K562 (cell line): ENCODE data around the gene SH2D4B. TPM values are rescaled to one million over a fixed set of nuclear protein-coding genes. Genes with fewer than 3 reads are reported as not detected.

Source experiments
- ATAC-seq: fragments of 200-7000 bp; cut with Tn5 transposase; 3 replicates; pipeline ENCODE4 v1.9.1; 2020; ENCODE audit warnings: moderate library complexity
- BruUV-seq: library from RNA; stranded (reverse); fragments of 400-500 nt; replicated peaks from 2 replicates; lab custom pipeline; 2021; lab: Mats Ljungman, UMichigan
- CTCF ChIA-PET: fragments of 300-600 bp; formaldehyde crosslinking; extraction: SDS; loops from one replicate; lab custom pipeline; 2021; ENCODE audit warnings: low intra/inter-chr PET ratio; lab: Yijun Ruan, JAX
- POLR2A ChIA-PET: fragments of 300-600, 350-650 bp; sonication (Branson Sonifier 250); formaldehyde crosslinking; extraction: SDS; loops from one replicate; lab custom pipeline; 2021; ENCODE audit warnings: antibody characterized with exemption, inconsistent platforms; lab: Yijun Ruan, JAX
- DNase-seq, 4 experiments: peaks; one replicate each; pipeline versions ENCODE4 v3.0.0 to v3.0.0-alpha.2; 2011 to 2018; ENCODE audit warnings: low spot score in 3 of 4, mixed read lengths in 3 of 4; ENCODE audit errors: extremely low read depth in 1 of 4
- FAIRE-seq: peaks from 2 replicates; lab custom pipeline; 2011; peaks lifted over from hg19 to GRCh38; lab: Jason Lieb, UNC
- H2AFZ ChIP-seq: 2 replicates; pipeline ENCODE4 v1.6.0; 2011; ENCODE audit warnings: low read depth, low read length, control low read depth, inconsistent platforms
- H3K27ac ChIP-seq: fragments of 200-600 bp; 3 replicates; pipeline ENCODE4 v1.8.0; 2011; ENCODE audit warnings: low read depth, mild to moderate bottlenecking, control low read depth, inconsistent platforms, low read length, moderate library complexity, mixed read lengths; ENCODE audit errors: extremely low read depth
- H3K27me3 ChIP-seq, 2 experiments: fragments of 300-600 bp in 1 of 2; 2 replicates in 1 of 2; 3 replicates in 1 of 2; pipeline versions ENCODE4 v1.6.0 to v1.8.0; 2011; ENCODE audit warnings: inconsistent platforms in 2 of 2, low read length in 2 of 2, mild to moderate bottlenecking in 1 of 2, mixed read lengths in 1 of 2, moderate library complexity in 1 of 2; ENCODE audit not compliant: control insufficient read depth in 2 of 2, insufficient read depth in 2 of 2
- H3K36me3 ChIP-seq: fragments of 300-600 bp; 3 replicates; pipeline ENCODE4 v1.8.0; 2011; ENCODE audit warnings: mild to moderate bottlenecking, low read length, inconsistent platforms; ENCODE audit not compliant: control insufficient read depth, insufficient read depth
- H3K4me1 ChIP-seq, 2 experiments: fragments of 200-600 bp in 1 of 2; replicated peaks in 1 of 2; 2 replicates in 1 of 2; 3 replicates in 1 of 2; pipeline versions ENCODE4 v1.5.1 to v1.8.0; 2011; ENCODE audit warnings: inconsistent platforms in 2 of 2, low read length in 2 of 2, mild to moderate bottlenecking in 1 of 2, mixed read lengths in 1 of 2, moderate library complexity in 1 of 2; ENCODE audit not compliant: control insufficient read depth in 2 of 2, insufficient read depth in 2 of 2
- H3K4me2 ChIP-seq: 2 replicates; pipeline ENCODE4 v1.6.1; 2011; ENCODE audit warnings: low read length, control low read depth, inconsistent platforms, mixed read lengths; ENCODE audit not compliant: insufficient read depth
- H3K4me3 ChIP-seq: fragments of 200-600 bp; sonication (generic), shearing (Covaris generic); 2 replicates; pipeline ENCODE4 v1.5.1; 2016; ENCODE audit warnings: control low read depth, inconsistent platforms
- H3K79me2 ChIP-seq: fragments of 200-600 bp; 3 replicates; pipeline ENCODE4 v1.8.0; 2011; ENCODE audit warnings: low read length, inconsistent platforms; ENCODE audit not compliant: control insufficient read depth, insufficient read depth
- H3K9ac ChIP-seq, 2 experiments: 2 replicates each; pipeline versions ENCODE4 v1.6.0 to v1.6.1; 2011; ENCODE audit warnings: low read depth in 2 of 2, low read length in 2 of 2, control low read depth in 1 of 2, inconsistent platforms in 1 of 2, mild to moderate bottlenecking in 1 of 2, mixed read lengths in 1 of 2; ENCODE audit not compliant: insufficient read depth in 1 of 2
- H3K9me1 ChIP-seq: one replicate; pipeline ENCODE4 v1.6.0; 2011; ENCODE audit warnings: inconsistent platforms, mild to moderate bottlenecking, low read length, moderate library complexity; ENCODE audit not compliant: control insufficient read depth, insufficient read depth
- H3K9me3 ChIP-seq: replicated peaks from 2 replicates; pipeline ENCODE4 v1.5.1; 2011; ENCODE audit warnings: low read depth, low read length, inconsistent platforms; ENCODE audit not compliant: control insufficient read depth, insufficient read depth
- H4K20me1 ChIP-seq: replicated peaks from 2 replicates; pipeline ENCODE4 v1.6.1; 2011; ENCODE audit warnings: low read length, inconsistent platforms, mixed read lengths; ENCODE audit not compliant: control insufficient read depth, insufficient read depth
- ARNT ChIP-seq, 2 experiments: fragments of 450-650 bp; IDR thresholded peaks; 2 replicates each; pipeline ENCODE4 v1.6.1; 2016; ENCODE audit warnings: mild to moderate bottlenecking in 1 of 2
- BCOR ChIP-seq: fragments of 450-650 bp; IDR thresholded peaks from 2 replicates; pipeline ENCODE4 v1.6.1; 2016
- EWSR1 ChIP-seq: fragments of 450-650 bp; IDR thresholded peaks from 2 replicates; pipeline ENCODE4 v1.6.1; 2018; ENCODE audit warnings: borderline replicate concordance, mild to moderate bottlenecking, low read depth, moderate library complexity; ENCODE audit not compliant: partially characterized antibody
- EZH2 ChIP-seq: IDR thresholded peaks from 2 replicates; pipeline ENCODE4 v1.6.1; 2012; ENCODE audit warnings: low read depth, mild to moderate bottlenecking, inconsistent platforms, low read length, borderline replicate concordance
- GABPA ChIP-seq: fragments of 200-800 bp; sonication (Bioruptor generic); conservative IDR thresholded peaks from 2 replicates; pipeline ENCODE4 v1.6.1; 2016; ENCODE audit warnings: low read depth, missing genetic modification characterization, missing compliant biosample characterization
- HLTF ChIP-seq: fragments of 450-650 bp; IDR thresholded peaks from 2 replicates; pipeline ENCODE4 v1.6.1; 2016
- TCF7 ChIP-seq: sonication (generic); IDR thresholded peaks from 2 replicates; pipeline ENCODE4 v1.6.1; 2016; ENCODE audit warnings: antibody characterized with exemption, borderline replicate concordance
- ZNF184 ChIP-seq: sonication (generic); formaldehyde crosslinking; IDR thresholded peaks from 2 replicates; pipeline ENCODE4 v1.5.0; 2020; ENCODE audit warnings: missing genetic modification reagents
- WGBS: fragments of 100-300 bp; shearing (Covaris generic); methylation state at CpG from one replicate; pipeline ENCODE4 v1.1.6; 2016; ENCODE audit warnings: low coverage, mixed read lengths; ENCODE audit not compliant: insufficient coverage; ENCODE audit errors: missing lambda C conversion rate; 5-methylcytosine and 5-hydroxymethylcytosine counted together
- in situ Hi-C: fragments of 300-500 bp; cut with MboI; formaldehyde crosslinking; loops from 4 replicates; pipeline ENCODE4 v1.15.0; 2018; ENCODE audit warnings: inconsistent platforms, mixed read lengths
- intact Hi-C: fragments of 100-400 bp; cut with micrococcal nuclease; formaldehyde crosslinking; loops from 2 replicates; pipeline ENCODE4 v1.14.2; 2022
- polyA plus RNA-seq, 8 experiments: library from polyadenylated mRNA; depleted of rRNA in 4 of 8; stranded (reverse) in 5 of 8; unstranded in 3 of 8; fragments of >200 nt; fragmentation: Nextera tagmentation in 2 of 8; fragmentation: Illumina TruSeq in 1 of 8; extraction: Ambion mirVana in 2 of 8; extraction: Trizol in 1 of 8; gene quantifications; 2 replicates each; pipeline versions ENCODE4 v1.2.1 to v1.2.3, GENCODE V29; 2011 to 2014; ENCODE audit warnings: inconsistent platforms in 1 of 8, missing spikeins in 1 of 8
- total RNA-seq, 7 experiments: library from RNA; depleted of rRNA in 6 of 7; stranded (reverse); fragments of >200 nt in 6 of 7; fragmentation: Illumina TruSeq in 2 of 7; extraction: Trizol in 2 of 7; gene quantifications; 2 replicates each; pipeline versions ENCODE4 v1.2.1 to v1.2.3, GENCODE V29; 2011 to 2021; ENCODE audit warnings: low replicate concordance in 1 of 7
- TF ChIP-seq, protein P1 (sequence below): conservative IDR thresholded peaks from 2 replicates; pipeline ENCODE4 v1.6.1; 2011; ENCODE audit warnings: low read depth, mild to moderate bottlenecking, low read length; ENCODE audit not compliant: control insufficient read depth
- TF ChIP-seq, protein P2 (sequence below): fragments of 450-650 bp; IDR thresholded peaks from 2 replicates; pipeline ENCODE4 v1.7.1; 2018; ENCODE audit warnings: mild to moderate bottlenecking, low read depth; ENCODE audit not compliant: partially characterized antibody
- TF ChIP-seq, protein P3 (sequence below): fragments of 250-450 bp; sonication (Bioruptor Pico); IDR thresholded peaks from 2 replicates; pipeline ENCODE4 v1.4.0; 2020; ENCODE audit warnings: mild to moderate bottlenecking, moderate library complexity
- TF ChIP-seq, protein P4 (sequence below), 2 experiments: fragments of 450-650 bp; IDR thresholded peaks; 2 replicates each; pipeline ENCODE4 v1.6.1; 2016

SH2D4B gene
- total and polyA plus RNA-seq, 9 of the 15 experiments (the other 6 are each of a cell fraction or from before 2014, with no cell fraction given): 0.03 to 0.14 (median 0.04) TPM; not detected in 4

DNA sequence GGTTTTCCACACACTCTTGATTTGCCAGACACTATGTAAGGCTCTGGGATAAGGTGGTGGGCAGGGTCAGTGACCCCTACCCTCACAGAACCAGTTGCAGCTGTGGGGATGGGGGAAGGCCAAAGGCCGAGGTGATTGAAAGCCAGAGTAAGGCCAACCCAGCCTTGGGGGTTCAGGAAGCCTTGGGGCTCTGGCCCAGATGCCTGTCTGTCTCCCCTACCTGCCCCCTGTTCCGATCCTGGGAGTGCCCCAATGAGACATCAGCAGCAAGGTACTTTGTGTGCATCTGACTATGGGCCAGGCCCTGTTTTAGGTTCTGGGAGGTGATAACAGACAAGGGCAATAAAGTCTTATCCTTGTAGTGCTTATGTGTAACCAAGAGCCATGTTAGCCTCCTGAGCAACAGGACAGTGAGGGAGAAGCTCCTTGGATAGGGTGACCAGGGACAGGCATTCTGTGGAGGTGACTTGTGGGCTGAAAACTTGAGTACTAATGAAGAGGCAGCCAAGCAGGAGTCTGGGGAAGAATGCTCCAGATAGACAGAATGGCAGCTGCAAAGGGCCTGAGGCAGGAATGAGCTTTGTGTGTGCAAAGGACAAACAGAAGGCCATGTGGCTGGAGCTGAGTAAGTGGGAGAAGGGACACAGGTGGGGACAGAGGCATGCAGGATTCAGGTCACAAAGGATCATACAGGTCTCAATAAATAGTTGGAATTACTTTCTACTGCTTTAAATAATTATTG lies 48.2 kb upstream of the SH2D4B start:
- Histone ChIP-seq H3K9ac (no peak overlapping the region), H3K9me3 (no peaks in the 10 kb centered on the region), H3K79me2 (peaks cover 96% of the 10 kb centered on the region), H3K4me3 (no peak overlapping the region), H3K36me3 (peaks cover 69% of the 10 kb centered on the region), H3K4me2 (no peak overlapping the region), H2AFZ (no peak overlapping the region), H4K20me1 (0 out of 2 replicates have a peak, but pooled peaks cover 5% of the 10 kb centered on the region), H3K27ac (no peak overlapping the region), H3K4me1 (peaks cover 43 to 53% of the 10 kb centered on the region in 2 experiments), H3K9me1 (peaks cover 9% of the 10 kb centered on the region), H3K27me3 (no peaks in the 10 kb centered on the region)
- ATAC-seq (no peak), FAIRE-seq (no peak), DNase-seq (no peak)
- BruUV-seq: no TSS peak
- 100% methylated on average over 2 of the region's 2 CpGs for WGBS
- POLR2A ChIA-PET: interaction anchor here (1.0 to 1.2 kb wide), 2 partner anchors 8 to 11 kb away, joined by 3 read pairs; no protein-coding TSS in a partner anchor
- intact Hi-C loops (no loop called here), in situ Hi-C loops (no loop called here)
- TF ChIP-seq, protein P1, sequence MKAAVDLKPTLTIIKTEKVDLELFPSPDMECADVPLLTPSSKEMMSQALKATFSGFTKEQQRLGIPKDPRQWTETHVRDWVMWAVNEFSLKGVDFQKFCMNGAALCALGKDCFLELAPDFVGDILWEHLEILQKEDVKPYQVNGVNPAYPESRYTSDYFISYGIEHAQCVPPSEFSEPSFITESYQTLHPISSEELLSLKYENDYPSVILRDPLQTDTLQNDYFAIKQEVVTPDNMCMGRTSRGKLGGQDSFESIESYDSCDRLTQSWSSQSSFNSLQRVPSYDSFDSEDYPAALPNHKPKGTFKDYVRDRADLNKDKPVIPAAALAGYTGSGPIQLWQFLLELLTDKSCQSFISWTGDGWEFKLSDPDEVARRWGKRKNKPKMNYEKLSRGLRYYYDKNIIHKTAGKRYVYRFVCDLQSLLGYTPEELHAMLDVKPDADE: no peak
- TF ChIP-seq EZH2: no peak
- TF ChIP-seq, protein P2, sequence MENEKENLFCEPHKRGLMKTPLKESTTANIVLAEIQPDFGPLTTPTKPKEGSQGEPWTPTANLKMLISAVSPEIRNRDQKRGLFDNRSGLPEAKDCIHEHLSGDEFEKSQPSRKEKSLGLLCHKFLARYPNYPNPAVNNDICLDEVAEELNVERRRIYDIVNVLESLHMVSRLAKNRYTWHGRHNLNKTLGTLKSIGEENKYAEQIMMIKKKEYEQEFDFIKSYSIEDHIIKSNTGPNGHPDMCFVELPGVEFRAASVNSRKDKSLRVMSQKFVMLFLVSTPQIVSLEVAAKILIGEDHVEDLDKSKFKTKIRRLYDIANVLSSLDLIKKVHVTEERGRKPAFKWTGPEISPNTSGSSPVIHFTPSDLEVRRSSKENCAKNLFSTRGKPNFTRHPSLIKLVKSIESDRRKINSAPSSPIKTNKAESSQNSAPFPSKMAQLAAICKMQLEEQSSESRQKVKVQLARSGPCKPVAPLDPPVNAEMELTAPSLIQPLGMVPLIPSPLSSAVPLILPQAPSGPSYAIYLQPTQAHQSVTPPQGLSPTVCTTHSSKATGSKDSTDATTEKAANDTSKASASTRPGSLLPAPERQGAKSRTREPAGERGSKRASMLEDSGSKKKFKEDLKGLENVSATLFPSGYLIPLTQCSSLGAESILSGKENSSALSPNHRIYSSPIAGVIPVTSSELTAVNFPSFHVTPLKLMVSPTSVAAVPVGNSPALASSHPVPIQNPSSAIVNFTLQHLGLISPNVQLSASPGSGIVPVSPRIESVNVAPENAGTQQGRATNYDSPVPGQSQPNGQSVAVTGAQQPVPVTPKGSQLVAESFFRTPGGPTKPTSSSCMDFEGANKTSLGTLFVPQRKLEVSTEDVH: no peak
- no peak for TF ChIP-seq BCOR
- TF ChIP-seq TCF7: no peak
- TF ChIP-seq ARNT (IDR thresholded peaks at IDR 0.05): no peak
- TF ChIP-seq, protein P3, sequence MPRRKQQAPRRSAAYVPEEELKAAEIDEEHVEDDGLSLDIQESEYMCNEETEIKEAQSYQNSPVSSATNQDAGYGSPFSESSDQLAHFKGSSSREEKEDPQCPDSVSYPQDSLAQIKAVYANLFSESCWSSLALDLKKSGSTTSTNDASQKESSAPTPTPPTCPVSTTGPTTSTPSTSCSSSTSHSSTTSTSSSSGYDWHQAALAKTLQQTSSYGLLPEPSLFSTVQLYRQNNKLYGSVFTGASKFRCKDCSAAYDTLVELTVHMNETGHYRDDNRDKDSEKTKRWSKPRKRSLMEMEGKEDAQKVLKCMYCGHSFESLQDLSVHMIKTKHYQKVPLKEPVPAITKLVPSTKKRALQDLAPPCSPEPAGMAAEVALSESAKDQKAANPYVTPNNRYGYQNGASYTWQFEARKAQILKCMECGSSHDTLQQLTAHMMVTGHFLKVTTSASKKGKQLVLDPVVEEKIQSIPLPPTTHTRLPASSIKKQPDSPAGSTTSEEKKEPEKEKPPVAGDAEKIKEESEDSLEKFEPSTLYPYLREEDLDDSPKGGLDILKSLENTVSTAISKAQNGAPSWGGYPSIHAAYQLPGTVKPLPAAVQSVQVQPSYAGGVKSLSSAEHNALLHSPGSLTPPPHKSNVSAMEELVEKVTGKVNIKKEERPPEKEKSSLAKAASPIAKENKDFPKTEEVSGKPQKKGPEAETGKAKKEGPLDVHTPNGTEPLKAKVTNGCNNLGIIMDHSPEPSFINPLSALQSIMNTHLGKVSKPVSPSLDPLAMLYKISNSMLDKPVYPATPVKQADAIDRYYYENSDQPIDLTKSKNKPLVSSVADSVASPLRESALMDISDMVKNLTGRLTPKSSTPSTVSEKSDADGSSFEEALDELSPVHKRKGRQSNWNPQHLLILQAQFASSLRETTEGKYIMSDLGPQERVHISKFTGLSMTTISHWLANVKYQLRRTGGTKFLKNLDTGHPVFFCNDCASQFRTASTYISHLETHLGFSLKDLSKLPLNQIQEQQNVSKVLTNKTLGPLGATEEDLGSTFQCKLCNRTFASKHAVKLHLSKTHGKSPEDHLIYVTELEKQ (CRISPR knock-in tag): no peak
- TF ChIP-seq, protein P4, sequence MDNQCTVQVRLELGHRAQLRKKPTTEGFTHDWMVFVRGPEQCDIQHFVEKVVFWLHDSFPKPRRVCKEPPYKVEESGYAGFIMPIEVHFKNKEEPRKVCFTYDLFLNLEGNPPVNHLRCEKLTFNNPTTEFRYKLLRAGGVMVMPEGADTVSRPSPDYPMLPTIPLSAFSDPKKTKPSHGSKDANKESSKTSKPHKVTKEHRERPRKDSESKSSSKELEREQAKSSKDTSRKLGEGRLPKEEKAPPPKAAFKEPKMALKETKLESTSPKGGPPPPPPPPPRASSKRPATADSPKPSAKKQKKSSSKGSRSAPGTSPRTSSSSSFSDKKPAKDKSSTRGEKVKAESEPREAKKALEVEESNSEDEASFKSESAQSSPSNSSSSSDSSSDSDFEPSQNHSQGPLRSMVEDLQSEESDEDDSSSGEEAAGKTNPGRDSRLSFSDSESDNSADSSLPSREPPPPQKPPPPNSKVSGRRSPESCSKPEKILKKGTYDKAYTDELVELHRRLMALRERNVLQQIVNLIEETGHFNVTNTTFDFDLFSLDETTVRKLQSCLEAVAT (IDR thresholded peaks at IDR 0.05): no peak
- TF ChIP-seq GABPA (tag): no peak
- no peak for TF ChIP-seq EWSR1
- no peak for TF ChIP-seq ZNF184 (CRISPR knock-in tag)
- TF ChIP-seq HLTF: no peak
- CTCF ChIA-PET: no interaction called here
